Tibial nerve (tissue), 4 donors: ENCODE measurements around the gene RFXANK.

Experiments
- CTCF ChIP-seq, 5 experiments: fragments of 200-600 bp in 3 of 5; fragments of 450-650 bp in 2 of 5; sonication (generic) in 3 of 5; IDR thresholded peaks; one replicate each; pipeline ENCODE4 v1.5.1; 2016 to 2019; ENCODE audit warnings: antibody characterized with exemption in 5 of 5, mild to moderate bottlenecking in 3 of 5, moderate library complexity in 2 of 5
- EP300 ChIP-seq, 2 donors: sonication (generic); formaldehyde crosslinking; IDR thresholded peaks; one replicate each; pipeline ENCODE4 v1.6.1; 2017; ENCODE audit warnings: antibody characterized with exemption in 2 of 2, mild to moderate bottlenecking in 1 of 2
- POLR2A ChIP-seq, 2 donors: fragments of 450-650 bp; IDR thresholded peaks; one replicate each; pipeline ENCODE4 v1.6.1; 2017; ENCODE audit warnings: antibody characterized with exemption in 2 of 2, mild to moderate bottlenecking in 2 of 2, moderate library complexity in 2 of 2

GRCh38 chr19:19240476-19240875, 48.4 kb downstream of the RFXANK start:
- no peak for TF ChIP-seq CTCF (IDR thresholded peaks at IDR 0.05)
- no peak for TF ChIP-seq POLR2A (IDR thresholded peaks at IDR 0.05)
- TF ChIP-seq EP300 (IDR thresholded peaks at IDR 0.05), result no peak
